Activated CD4-positive, alpha-beta memory T cell treated with anti-CD3 and anti-CD28 coated beads, Interleukin-2, amount 10 ng/mL, durations not matched to agents 7 days and 5 days (primary cell): Measurements from ENCODE around the gene MGAT4A. TPM values are rescaled to one million over a fixed set of nuclear protein-coding genes. Genes with fewer than 3 reads are reported as not detected.

Source experiments
- CTCF ChIA-PET: fragments of 350-600 bp; sonication (Branson Sonifier 250); formaldehyde crosslinking; loops from one replicate; lab custom pipeline; 2021; ENCODE audit warnings: antibody characterized with exemption, inconsistent platforms; lab: Charles Lee
- POLR2A ChIA-PET: fragments of 350-600 bp; sonication (Branson Sonifier 250); formaldehyde crosslinking; loops from one replicate; lab custom pipeline; 2021; ENCODE audit warnings: antibody characterized with exemption; lab: Charles Lee
- DNase-seq: peaks from one replicate; pipeline ENCODE4 v3.0.0-alpha.2; 2020
- H3K27ac Mint-ChIP-seq: one replicate; pipeline ENCODE4 v1.8.0; 2021; ENCODE audit warnings: mild to moderate bottlenecking, mixed read lengths
- H3K27me3 Mint-ChIP-seq: one replicate; pipeline ENCODE4 v1.8.0; 2021; ENCODE audit warnings: mixed read lengths
- H3K36me3 Mint-ChIP-seq: one replicate; pipeline ENCODE4 v1.8.0; 2021; ENCODE audit warnings: low read depth, mixed read lengths
- H3K4me1 Mint-ChIP-seq: one replicate; pipeline ENCODE4 v1.8.0; 2021; ENCODE audit warnings: mixed read lengths
- H3K4me3 Mint-ChIP-seq: one replicate; pipeline ENCODE4 v1.8.0; 2021; ENCODE audit warnings: mild to moderate bottlenecking, mixed read lengths
- H3K9me3 Mint-ChIP-seq: one replicate; pipeline ENCODE4 v1.8.0; 2021; ENCODE audit warnings: mixed read lengths
- total RNA-seq, 2 experiments: library from RNA; stranded (reverse); gene quantifications; one replicate each; pipeline ENCODE4 v1.2.3, GENCODE V29; 2021

The MGAT4A gene
- total RNA-seq: 10 to 100 TPM; 69.8 to 80.6 TPM

DNA sequence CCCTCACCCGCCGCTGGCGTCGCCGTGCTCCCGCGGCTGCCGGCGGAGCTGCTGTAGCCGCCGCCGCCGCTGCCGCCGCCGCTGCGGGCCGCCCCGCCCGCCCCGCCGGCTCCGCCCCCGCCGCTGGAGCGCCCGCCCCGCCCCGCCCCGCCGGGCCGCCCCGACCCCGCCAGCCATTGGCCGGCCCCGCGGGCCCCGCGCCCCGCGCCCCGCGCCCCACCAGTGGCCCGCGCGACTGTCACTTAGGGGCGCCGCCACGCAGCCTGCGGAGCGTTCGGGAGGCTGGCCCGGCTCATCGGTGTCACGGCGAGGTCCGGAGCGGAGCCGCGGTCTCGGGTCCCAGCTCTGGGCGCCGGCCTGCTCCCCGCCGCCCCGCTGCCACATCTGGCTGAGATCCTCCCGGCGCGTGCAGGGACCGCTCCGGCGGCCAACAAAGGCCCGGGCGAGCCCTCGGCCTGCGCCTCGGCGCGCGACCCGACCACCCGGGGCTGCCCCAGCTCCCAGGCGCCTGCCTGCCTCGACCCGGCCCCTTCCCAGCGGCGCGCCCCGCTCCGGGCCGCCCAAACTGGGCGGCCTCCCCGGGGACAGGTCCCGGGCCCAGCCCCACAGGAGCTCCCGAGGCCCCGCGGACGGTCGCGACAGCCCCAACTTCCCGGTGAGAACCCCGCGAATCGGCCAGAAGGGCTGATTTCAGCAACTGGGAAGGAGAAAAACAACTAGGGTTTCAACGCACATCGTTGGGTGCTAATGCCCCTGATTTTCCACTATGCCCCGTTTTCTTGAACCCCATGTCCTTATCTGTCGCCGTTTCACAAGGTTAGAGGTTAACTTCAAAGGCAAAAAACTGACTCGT is at the start of gene MGAT4A:
MGAT4A (minus strand) TSS at position 92 of the 853 bp plus-strand sequence. CDS start 4,800 bp downstream, outside the sequence.
- Mint-ChIP-seq H3K27me3 (no peaks in the 10 kb centered on the region), H3K4me1 (peaks cover 71% of the 10 kb centered on the region), H3K4me3 (peak within 1 kb of the TSS; percentile 86), H3K9me3 (no peaks in the 10 kb centered on the region), H3K27ac (peak within 1 kb of the TSS; percentile 86), H3K36me3 (peaks cover 11% of the 10 kb centered on the region)
- CTCF ChIA-PET: interaction anchor here (1.2 to 3.7 kb wide), 11 partner anchors 10 to 106 kb away, joined by 3 to 21 read pairs (median 6); no protein-coding TSS in a partner anchor
- POLR2A ChIA-PET: interaction anchor here (0.6 to 15.9 kb wide), 17 partner anchors 9 to 424 kb away, joined by 3 to 291 read pairs (median 5); partner anchors contain the start of genes LIPT1 and TSGA10
- DNase-seq: peak; percentile 81

GRCh38 chr2:98778741-98779483 is 48.0 kb upstream of the MGAT4A start:
- H3K4me1 Mint-ChIP-seq: no peaks in the 10 kb centered on the region
- H3K4me3 Mint-ChIP-seq: no peak overlapping the region
- no peak overlapping the region for H3K27ac Mint-ChIP-seq
- ChIA-PET POLR2A (interaction anchor here (13.6 kb wide), 1 partner anchor 47 kb away, joined by 291 read pairs; the partner anchor contains the start of gene MGAT4A), CTCF (no interaction called here)
- H3K9me3 Mint-ChIP-seq: peaks cover 9% of the 10 kb centered on the region
- peaks cover 3% of the 10 kb centered on the region for H3K36me3 Mint-ChIP-seq
- peaks cover 7% of the 10 kb centered on the region for H3K27me3 Mint-ChIP-seq
- DNase-seq: no peak

DNA sequence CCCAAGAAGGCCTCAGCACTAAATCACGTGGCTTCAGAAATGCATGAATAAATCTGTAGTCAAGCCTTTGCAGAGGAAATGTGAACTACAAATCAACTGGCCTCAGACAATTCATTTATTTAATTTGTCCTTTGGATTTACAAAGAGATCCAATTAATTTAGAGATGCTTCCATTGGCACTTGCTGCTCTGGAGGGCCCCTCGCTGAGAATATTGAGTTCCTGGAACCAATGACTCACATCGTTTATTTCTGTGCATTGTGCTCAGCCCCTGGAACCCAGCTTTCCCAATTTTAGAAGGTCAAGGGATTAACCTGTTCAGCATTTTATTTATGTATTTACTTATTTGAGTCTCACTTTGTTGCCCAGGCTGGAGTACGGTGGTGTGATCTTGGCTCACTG is 47.2 kb upstream of the MGAT4A start:
- peaks cover 3% of the 10 kb centered on the region for H3K36me3 Mint-ChIP-seq
- ChIA-PET CTCF (interaction anchor here (1.3 kb wide), 1 partner anchor 44 kb away, joined by 4 read pairs; no protein-coding TSS in a partner anchor), POLR2A (interaction anchor here (13.6 kb wide), 1 partner anchor 47 kb away, joined by 291 read pairs; the partner anchor contains the start of gene MGAT4A)
- no peak overlapping the region for H3K27ac Mint-ChIP-seq
- no peak overlapping the region for H3K4me3 Mint-ChIP-seq
- H3K9me3 Mint-ChIP-seq: peaks cover 9% of the 10 kb centered on the region
- DNase-seq: no peak
- H3K4me1 Mint-ChIP-seq: peaks cover 5% of the 10 kb centered on the region
- H3K27me3 Mint-ChIP-seq: peaks cover 7% of the 10 kb centered on the region

DNA sequence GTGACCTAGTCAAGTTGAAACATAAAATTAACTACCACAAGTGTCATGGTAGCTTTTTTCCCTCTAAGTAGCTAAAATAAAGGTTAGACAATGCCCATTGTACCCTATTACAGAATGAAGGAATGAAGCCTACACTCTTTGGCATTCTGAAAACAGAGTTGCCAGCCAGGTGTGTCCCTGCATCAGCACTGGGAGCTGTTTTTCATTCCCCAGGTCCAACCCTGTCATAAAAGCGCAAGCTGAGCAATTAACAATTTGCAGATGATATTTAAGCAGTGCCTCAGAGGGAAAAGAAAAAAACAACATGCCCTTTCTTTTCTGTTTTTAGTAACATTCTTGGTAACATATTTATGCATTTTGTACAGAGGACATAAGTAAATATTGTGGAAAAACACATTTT is 46.8 kb upstream of the MGAT4A start:
- Mint-ChIP-seq H3K4me3 (no peak overlapping the region), H3K27me3 (peaks cover 7% of the 10 kb centered on the region), H3K36me3 (peaks cover 3% of the 10 kb centered on the region), H3K4me1 (peaks cover 9% of the 10 kb centered on the region), H3K9me3 (peaks cover 9% of the 10 kb centered on the region), H3K27ac (no peak overlapping the region)
- CTCF ChIA-PET: interaction anchor here (1.3 kb wide), 1 partner anchor 45 kb away, joined by 4 read pairs; no protein-coding TSS in a partner anchor
- no peak for DNase-seq
- POLR2A ChIA-PET: interaction anchor here (13.6 kb wide), 1 partner anchor 46 kb away, joined by 291 read pairs; the partner anchor contains the start of gene MGAT4A

- Mint-ChIP-seq H3K27ac (no peak overlapping the region), H3K27me3 (peaks cover 4% of the 10 kb centered on the region), H3K4me1 (peaks cover 16% of the 10 kb centered on the region), H3K9me3 (peaks cover 5% of the 10 kb centered on the region), H3K36me3 (no peaks in the 10 kb centered on the region), H3K4me3 (no peak overlapping the region)
- CTCF ChIA-PET: interaction anchor here (1.3 kb wide), 1 partner anchor 45 kb away, joined by 4 read pairs; no protein-coding TSS in a partner anchor
- POLR2A ChIA-PET: interaction anchor here (13.6 kb wide), 1 partner anchor 46 kb away, joined by 291 read pairs; the partner anchor contains the start of gene MGAT4A
- no peak for DNase-seq
Measured at GRCh38 chr2:98777076-98777475, 46.1 kb upstream of the MGAT4A start.

GRCh38 chr2:98776136-98776535 is 45.2 kb upstream of the MGAT4A start:
- H3K4me3 Mint-ChIP-seq: no peak overlapping the region
- ChIA-PET CTCF (interaction anchor here (0.6 kb wide), 1 partner anchor 173 kb away, joined by 4 read pairs; no protein-coding TSS in a partner anchor), POLR2A (interaction anchor here (13.6 kb wide), 1 partner anchor 45 kb away, joined by 291 read pairs; the partner anchor contains the start of gene MGAT4A)
- H3K9me3 Mint-ChIP-seq: no peaks in the 10 kb centered on the region
- H3K4me1 Mint-ChIP-seq: peaks cover 25% of the 10 kb centered on the region
- no peak for DNase-seq
- H3K27ac Mint-ChIP-seq: no peak overlapping the region
- H3K27me3 Mint-ChIP-seq: no peaks in the 10 kb centered on the region
- H3K36me3 Mint-ChIP-seq: no peaks in the 10 kb centered on the region

DNA sequence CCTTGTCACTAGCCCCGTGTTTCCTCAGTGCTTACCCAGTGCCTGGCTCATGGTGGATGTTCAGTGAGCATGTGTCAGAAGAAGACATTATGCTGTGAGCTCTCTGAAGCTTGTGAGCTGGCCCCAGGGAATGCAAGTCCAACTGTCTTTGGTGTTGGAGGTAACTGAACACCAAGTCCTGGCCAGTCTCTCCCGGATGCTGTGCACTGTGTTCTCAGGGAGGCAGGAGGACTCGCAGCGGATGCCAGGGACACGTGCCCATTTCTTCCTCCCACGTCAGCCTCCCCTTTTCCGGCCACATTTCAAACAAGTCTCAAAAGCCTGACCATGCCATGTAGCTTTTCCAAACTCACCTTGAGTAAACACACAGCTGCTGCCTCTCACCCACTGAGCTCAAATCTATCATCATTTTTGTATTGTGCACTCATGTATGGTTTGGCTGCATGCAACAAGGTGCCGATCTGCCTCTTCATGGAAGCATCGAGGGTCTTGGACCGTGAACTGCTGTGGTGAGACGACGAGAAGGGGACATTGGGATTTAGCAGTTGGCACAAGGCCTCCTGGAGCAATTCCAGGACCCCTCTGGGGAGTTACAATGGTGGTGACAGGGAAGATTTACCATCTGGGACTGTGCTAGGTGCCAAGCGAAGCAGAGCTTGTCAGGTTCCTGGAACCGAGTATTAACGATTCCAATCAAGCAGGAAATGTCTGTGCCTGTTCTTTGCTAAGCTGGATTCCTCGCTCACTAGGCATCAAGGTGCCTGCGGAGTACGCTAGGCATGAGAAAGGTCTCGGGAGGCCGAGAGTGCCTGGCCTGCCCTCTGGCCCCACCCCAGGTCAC is 44.4 kb upstream of the MGAT4A start:
- Mint-ChIP-seq H3K36me3 (peaks cover 3% of the 10 kb centered on the region), H3K4me3 (no peak overlapping the region), H3K9me3 (no peaks in the 10 kb centered on the region), H3K4me1 (peaks cover 30% of the 10 kb centered on the region), H3K27ac (no peak overlapping the region), H3K27me3 (no peaks in the 10 kb centered on the region)
- CTCF ChIA-PET: interaction anchor here (0.6 to 1.0 kb wide), 2 partner anchors 62 to 173 kb away, joined by 3 to 4 read pairs; no protein-coding TSS in a partner anchor
- POLR2A ChIA-PET: interaction anchor here (13.6 kb wide), 1 partner anchor 44 kb away, joined by 291 read pairs; the partner anchor contains the start of gene MGAT4A
- DNase-seq: no peak

GRCh38 chr2:98773907-98774306 is 43.0 kb upstream of the MGAT4A start:
- H3K27ac Mint-ChIP-seq: peak overlapping the region; percentile 16
- ChIA-PET CTCF (no interaction called here), POLR2A (interaction anchor here (1.5 to 13.6 kb wide), 3 partner anchors 42 to 110 kb away, joined by 4 to 291 read pairs (median 5); partner anchors contain the start of gene MGAT4A)
- no peaks in the 10 kb centered on the region for H3K9me3 Mint-ChIP-seq
- H3K27me3 Mint-ChIP-seq: no peaks in the 10 kb centered on the region
- H3K36me3 Mint-ChIP-seq: peaks cover 3% of the 10 kb centered on the region
- H3K4me3 Mint-ChIP-seq: no peak overlapping the region
- no peak for DNase-seq
- peaks cover 43% of the 10 kb centered on the region for H3K4me1 Mint-ChIP-seq

GRCh38 chr2:98773169-98773568 is 42.2 kb upstream of the MGAT4A start:
- Mint-ChIP-seq H3K27ac (peak overlapping the region; percentile 98), H3K4me3 (peak overlapping the region; percentile 97), H3K27me3 (no peaks in the 10 kb centered on the region), H3K36me3 (peaks cover 10% of the 10 kb centered on the region), H3K4me1 (peaks cover 51% of the 10 kb centered on the region), H3K9me3 (no peaks in the 10 kb centered on the region)
- no peak for DNase-seq
- CTCF ChIA-PET: no interaction called here
- POLR2A ChIA-PET: interaction anchor here (1.5 to 13.6 kb wide), 5 partner anchors 14 to 113 kb away, joined by 4 to 291 read pairs (median 32); partner anchors contain the start of gene MGAT4A

DNA sequence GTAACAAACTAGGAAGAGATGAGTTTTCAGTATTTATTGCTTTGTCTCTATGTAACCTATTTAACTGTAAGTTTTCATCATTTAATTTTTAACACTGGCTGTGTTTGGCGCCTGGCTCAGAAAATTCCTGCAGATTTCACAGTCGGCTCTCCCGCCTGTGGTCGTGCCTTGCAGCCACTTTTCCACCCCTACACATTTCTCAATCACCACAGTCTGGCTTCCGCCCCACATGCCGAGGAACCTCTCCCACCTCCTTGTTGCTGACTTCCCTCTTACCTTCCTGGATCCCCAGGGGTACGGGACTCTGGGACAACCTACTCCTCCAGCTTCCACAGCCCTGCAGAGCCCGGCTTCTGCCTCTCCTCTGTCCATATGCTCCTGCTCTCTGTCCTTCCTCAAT is 41.6 kb upstream of the MGAT4A start:
- H3K27me3 Mint-ChIP-seq: no peaks in the 10 kb centered on the region
- H3K27ac Mint-ChIP-seq: peak overlapping the region; percentile 98
- ChIA-PET POLR2A (interaction anchor here (1.5 to 13.6 kb wide), 9 partner anchors 13 to 308 kb away, joined by 4 to 291 read pairs (median 16); partner anchors contain the start of gene MGAT4A), CTCF (interaction anchor here (1.4 to 2.8 kb wide), 5 partner anchors 9 to 138 kb away, joined by 4 to 17 read pairs (median 6); no protein-coding TSS in a partner anchor)
- no peaks in the 10 kb centered on the region for H3K9me3 Mint-ChIP-seq
- DNase-seq: no peak
- peaks cover 11% of the 10 kb centered on the region for H3K36me3 Mint-ChIP-seq
- peak overlapping the region; percentile 97 for H3K4me3 Mint-ChIP-seq
- peaks cover 57% of the 10 kb centered on the region for H3K4me1 Mint-ChIP-seq
